GM19463 (cell line): ENCODE measurements around the gene RPS3.
"Not testable (repeated sequence)": the region's sequence is repeated elsewhere in the genome, so short reads cannot be mapped to it uniquely, and the experiment has no call there.

ENCODE experiments used
- ATAC-seq: cut with Tn5 transposase; IDR thresholded peaks from one replicate; pipeline ENCODE4 v1.9.1; 2021; ENCODE audit warnings: mild to moderate bottlenecking, moderate library complexity; ENCODE audit not compliant: unreplicated experiment

The RPS3 gene

DNA sequence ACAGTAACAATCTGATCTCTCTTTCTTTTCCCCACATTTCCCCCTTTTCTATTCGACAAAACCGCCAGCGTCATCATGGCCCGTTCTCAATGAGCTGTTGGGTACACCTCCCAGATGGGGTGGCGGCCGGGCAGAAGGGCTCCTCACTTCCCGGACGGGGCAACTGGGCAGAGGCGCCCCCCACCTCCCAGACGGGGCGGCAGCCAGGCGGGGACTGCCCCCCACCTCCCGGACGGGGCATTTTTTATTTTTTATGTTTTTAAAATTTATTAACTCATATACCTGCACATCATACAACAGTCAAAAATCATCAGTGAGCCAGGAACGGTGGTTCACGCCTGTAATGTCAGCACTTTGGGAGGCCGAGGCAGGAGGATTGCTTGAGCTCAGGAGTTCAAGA, 20.5 kb upstream of the RPS3 start:
- not testable (repeated sequence) for ATAC-seq

DNA sequence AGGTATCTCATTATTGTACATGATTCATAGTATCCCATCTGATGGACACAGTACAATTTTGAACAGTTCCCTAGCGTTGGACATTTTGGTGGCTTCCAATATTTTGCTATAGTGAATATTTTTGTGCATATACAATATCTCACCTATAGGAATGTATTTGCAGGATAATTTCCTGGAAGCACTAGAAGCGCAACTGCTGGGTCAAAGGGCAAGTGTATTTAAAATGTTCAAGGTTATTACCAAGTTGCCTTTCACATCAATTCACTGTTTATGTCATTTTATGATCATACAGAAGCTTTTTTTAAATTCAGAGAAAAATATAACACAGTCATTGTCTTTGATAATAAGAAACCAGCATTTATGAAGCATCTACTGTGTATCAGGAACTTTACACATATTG, 19.1 kb upstream of the RPS3 start:
- ATAC-seq: no peak

DNA sequence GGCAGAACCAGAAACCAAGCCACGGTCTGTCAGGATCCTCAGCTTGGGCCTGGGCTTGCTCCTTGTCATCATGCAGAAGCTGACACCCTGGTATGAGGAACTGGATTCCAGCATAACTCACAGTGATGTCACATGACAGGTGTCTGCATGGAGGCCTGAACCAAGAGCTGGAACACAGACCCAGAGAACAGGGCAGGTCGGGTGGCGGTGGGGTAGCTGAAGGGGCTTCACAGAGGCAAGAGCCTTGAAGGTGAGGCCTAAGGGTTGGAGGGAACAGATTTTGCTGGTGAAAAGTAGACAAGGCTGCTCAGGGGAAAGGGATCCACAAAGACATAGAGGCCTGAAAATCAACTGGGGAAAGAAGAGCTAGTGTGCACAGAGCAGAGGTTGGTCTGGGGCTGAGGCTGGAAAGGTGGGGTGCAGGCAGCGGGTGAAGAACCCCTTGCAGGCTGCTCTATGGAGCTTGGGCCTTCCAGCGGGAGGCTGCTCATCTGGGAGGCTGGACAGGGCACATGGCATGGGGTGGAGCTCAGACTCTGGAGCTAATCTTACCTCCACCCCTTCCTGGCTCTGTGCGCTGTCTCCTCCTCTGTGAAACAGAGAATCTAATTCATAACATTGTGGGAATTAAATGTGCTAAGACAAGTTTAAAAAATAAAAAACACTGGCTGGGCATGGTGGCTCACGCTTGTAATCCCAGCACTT, 18.4 kb upstream of the RPS3 start:
- no peak for ATAC-seq

DNA sequence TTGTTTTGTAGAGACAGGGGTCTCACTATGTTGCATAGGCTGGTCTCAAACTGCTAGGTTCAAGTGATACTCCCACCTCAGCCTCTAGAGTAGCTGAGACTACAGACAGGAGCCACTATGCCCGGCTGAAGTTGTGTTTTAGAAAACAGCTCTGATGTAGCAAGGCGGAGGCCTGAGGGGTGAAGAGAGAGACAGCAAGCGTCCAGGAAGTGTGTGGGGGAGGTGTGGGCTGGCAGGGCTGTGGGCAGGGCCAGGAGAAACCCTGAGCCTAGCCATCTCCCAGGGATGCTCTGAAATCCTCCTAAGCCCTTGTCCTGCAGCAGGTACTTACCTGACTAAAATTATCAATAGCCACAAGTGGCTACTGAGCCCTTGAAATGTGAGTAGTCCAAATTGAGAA, 16.1 kb upstream of the RPS3 start:
- ATAC-seq: no peak

DNA sequence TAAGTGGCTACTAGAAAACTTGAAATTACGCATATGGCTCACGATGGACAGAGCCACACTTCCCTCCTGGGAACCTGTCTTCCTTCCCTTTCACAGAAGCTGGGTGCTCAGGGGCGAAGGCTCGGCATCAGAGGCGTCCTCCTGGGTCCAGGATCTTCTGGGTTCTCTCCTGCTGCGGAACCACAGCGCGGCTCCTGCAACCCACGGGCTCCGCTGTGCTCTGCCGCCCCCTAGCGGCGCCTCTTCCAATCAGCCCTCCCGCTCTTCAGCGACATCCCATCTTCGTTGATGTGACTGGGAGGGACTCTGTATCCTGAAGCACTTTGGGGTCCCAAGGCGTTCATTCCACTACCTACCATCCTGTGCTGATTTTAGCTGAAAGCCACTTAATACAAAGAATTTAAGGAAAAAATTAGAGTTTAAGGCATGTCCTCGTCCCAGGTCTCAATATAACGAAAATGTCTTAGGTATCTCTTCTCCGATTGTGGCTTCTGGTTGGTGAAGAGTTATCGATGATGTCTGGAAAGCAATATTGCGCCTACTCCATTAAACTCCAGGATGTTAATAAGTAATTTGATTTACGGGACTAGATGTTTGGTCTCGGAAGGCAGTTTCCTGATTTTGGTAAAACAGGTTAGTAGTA, 14.8 kb upstream of the RPS3 start:
- no peak for ATAC-seq

- ATAC-seq: no peak
Measured at GRCh38 chr11:75386942-75387630, 12.2 kb upstream of the RPS3 start.

GRCh38 chr11:75387736-75388294, 11.5 kb upstream of the RPS3 start:
- ATAC-seq: no peak

GRCh38 chr11:75388386-75389275, 10.7 kb upstream of the RPS3 start:
- ATAC-seq: no peak

GRCh38 chr11:75389276-75389605, 10.1 kb upstream of the RPS3 start:
- no peak for ATAC-seq

GRCh38 chr11:75389925-75390324, 9.4 kb upstream of the RPS3 start:
- ATAC-seq: no peak

GRCh38 chr11:75394085-75394840, 5.1 kb upstream of the RPS3 start:
- ATAC-seq: no peak

- peak; percentile 12 for ATAC-seq
Measured at GRCh38 chr11:75398906-75399305, 412 bp upstream of the RPS3 start.

DNA sequence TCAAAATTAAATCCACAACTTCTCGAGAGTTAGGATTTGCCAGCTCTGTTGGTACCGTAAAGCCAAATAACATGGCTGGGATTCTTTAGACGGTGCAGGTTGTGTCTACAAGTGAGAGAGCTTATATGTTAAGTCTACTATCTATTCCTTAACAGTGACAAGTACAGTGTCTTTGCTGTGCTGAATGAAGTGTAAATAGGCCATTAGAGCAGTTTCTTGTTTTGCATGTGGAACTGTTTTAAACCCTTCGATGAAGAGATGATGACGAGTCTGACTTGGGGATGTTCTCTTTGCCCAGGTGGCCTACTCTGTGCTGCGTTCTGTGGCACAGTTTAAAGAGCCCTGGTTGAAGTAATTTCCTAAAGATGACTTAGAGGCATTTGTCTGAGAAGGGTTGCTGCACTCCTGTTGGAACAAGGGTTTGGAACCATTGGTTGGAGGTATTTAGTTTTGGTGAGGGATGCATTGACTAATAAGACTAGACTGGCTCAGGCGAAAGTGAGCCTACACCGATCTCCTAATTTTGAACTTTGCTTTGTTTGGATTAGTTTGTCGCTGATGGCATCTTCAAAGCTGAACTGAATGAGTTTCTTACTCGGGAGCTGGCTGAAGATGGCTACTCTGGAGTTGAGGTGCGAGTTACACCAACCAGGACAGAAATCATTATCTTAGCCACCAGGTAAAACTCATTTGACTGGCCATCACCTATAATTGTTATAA, 988 bp downstream of the RPS3 start:
- ATAC-seq: no peak

DNA sequence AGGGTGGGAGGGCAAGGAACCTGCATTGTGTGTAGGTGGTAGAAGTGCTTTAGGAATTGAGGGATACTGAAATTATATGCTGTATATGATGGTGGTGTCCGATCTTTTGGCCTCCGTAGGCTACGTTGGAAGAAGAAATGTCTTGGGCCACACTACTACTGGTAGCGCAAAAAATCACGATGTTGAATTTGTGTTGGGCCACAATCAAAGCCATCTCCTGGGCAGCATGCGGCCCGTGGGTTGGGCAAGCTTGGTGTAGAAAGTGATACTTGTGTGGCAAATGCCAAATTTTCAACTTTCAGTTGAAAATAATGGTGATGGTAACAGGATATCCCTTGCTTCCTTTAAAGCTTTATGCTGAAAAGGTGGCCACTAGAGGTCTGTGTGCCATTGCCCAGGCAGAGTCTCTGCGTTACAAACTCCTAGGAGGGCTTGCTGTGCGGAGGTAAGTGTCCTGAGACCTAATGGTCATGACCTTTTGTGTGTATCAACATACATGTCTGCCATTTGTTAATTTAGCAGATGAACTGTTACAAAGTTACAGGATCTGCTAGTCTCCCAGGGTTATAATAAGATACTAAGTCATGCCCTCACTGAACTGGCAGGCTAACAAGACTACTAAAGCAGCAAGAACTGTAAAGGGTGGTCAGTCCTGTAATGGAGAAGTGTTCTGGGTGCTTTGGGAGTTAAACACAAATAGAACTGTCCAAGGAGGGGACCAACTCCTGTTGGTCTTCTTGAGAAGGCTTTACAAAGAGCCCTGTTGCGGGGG, 2.9 kb downstream of the RPS3 start:
- ATAC-seq: no peak

DNA sequence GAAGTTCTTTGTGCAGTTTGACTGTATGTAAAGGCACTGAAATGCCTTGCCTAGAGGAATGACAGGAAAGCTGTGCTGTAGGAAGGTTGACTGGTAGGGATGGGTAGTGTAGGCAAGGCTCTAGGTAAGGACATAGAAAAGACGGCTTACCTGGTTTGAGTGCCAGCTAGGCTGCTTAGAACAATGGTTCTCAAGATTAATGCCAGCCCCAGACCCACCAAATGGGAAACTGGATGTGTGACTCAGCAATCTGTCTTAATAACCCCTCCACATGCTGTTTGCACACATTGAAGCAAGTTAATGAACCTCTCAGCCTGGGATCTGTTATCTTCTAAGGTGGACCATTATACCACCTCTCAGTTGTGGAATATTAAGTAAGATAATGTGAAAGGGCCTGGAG, 3.7 kb downstream of the RPS3 start:
- ATAC-seq: no peak

DNA sequence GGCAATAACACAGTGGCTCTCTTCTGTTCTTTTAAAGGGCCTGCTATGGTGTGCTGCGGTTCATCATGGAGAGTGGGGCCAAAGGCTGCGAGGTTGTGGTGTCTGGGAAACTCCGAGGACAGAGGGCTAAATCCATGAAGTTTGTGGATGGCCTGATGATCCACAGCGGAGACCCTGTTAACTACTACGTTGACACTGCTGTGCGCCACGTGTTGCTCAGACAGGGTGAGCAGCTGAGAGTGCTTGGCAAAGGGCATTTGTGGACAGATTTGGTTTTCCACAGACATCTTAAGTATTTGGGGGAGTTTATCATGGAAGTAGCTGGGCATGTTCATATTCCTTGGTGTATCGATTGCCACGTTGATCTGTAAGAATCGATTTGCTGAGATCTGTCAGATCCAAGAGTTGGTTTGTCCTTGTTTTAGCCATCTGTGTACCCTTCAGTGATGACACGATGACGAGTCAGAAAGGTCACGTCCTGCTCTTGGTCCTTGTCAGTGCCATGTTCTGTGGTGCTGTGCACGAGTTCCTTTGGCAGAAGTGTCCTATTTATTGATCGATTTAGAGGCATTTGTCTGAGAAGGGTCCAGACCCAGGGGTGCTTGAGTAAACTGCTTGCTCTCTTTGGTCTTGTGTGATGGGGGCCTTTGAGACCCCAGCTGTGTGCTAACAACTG, 4.8 kb downstream of the RPS3 start:
- no peak for ATAC-seq

DNA sequence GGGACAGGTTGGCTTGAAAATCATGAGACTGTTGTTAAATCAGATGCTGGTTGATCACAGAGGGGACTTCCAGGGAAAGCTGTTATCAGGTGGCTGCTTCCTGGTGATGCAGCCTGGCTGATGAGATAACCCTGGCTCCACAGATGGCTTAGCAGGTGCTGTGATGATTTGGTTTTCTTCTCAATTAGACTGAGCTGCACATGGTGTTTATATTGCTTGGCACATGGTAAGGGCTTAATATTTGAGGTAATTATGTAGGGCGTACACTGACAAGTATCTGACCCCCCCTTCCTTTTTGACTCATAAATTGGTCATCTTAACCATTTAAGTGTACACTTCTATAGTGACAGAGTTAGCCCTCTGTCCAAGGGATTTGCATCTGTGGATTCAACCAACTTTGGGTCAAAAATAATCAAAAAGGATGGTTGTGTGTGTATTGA, 7.0 kb downstream of the RPS3 start:
- no peak for ATAC-seq

DNA sequence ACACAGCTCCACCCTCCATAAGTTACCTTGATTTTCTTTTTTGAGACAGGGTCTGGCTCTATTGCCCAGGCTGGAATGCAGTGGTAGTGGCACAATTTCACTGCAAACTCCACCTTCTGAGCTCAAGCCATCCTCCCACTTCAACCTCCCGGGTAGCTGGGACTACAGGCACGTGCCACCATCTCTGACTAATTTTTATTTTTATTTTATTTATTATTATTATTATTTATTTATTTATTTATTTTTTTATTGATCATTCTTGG, 9.6 kb downstream of the RPS3 start:
- ATAC-seq: no peak

DNA sequence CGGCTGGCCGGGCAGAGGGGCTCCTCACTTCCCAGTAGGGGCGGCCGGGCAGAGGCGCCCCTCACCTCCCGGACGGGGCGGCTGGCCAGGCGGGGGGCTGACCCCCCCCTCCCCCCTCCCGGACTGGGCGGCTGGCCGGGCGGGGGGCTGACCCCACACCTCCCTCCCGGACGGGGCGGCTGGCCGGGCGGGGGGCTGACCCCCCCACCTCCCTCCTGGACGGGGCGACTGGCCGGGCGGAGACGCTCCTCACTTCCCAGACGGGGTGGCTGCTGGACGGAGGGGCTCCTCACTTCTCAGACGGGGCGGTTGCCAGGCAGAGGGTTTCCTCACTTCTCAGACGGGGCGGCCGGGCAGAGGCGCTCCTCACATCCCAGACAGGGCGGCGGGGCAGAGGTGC, 10.7 kb downstream of the RPS3 start:
- ATAC-seq: not testable (repeated sequence)
